Fibroblast of the aortic adventitia (primary cell): ENCODE measurements around the gene MRTFA. TPM values are rescaled to one million over a fixed set of nuclear protein-coding genes. Genes with fewer than 3 reads are reported as not detected.

Experiments used
- DNase-seq: peaks from one replicate; pipeline ENCODE4 v3.0.0-alpha.2; 2010; ENCODE audit warnings: low read depth
- H3K4me3 ChIP-seq: 2 replicates; pipeline ENCODE4 v1.5.1; 2011; ENCODE audit warnings: low read depth, mild to moderate bottlenecking, control low read depth, low read length, moderate library complexity
- CTCF ChIP-seq: IDR thresholded peaks from 2 replicates; pipeline ENCODE4 v1.5.1; 2011; ENCODE audit warnings: mild to moderate bottlenecking, low read length, control low read depth, inconsistent platforms; ENCODE audit not compliant: insufficient read depth
- total RNA-seq: library from RNA; depleted of rRNA; stranded (reverse); fragments of >200 nt; gene quantifications from 2 replicates; pipeline ENCODE4 v1.2.3, GENCODE V29; 2012; ENCODE audit warnings: low replicate concordance

Gene MRTFA
- total RNA-seq, 1 donor = 25.8 TPM

DNA sequence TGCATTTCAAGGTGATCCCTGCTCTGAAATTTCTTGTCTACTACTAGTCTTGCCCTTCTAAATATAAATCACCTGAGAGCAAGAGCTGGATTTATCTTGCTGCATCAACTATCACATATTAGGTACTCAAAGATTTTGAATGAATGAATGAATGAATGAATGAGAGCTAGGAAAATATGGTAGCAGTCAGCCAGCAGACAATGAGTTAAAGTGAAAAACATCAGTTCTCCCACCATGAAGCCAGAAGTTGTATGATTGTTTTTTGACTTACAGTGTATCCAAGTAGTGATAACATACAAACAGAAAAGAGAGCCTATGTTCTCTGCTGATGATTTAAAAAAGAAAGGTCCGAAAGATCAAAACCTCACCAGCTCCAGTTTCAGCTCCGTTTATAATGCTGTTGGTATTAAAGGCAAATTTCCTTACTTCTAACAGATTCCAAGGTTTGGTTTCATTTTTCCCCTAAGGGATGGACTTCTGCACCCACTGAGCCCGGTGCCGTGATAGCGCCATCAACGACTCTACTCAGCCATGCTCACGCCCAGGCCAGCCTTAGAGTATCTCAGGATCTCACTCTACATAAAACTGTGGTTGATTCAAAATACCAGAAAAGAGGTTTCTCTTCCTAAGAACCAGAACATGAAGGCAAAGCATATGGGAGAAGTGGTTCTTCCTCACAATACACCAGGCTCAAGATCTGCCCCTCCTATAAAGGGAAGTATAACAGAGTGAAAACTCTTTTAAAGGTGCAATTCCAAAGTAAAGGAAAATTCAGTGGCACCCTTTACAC, 174.1 kb downstream of the MRTFA start:
- TF ChIP-seq CTCF = no peak
- no peak for DNase-seq
- no peak overlapping the region for H3K4me3 ChIP-seq

- TF ChIP-seq CTCF = no peak
- H3K4me3 ChIP-seq = no peak overlapping the region
- DNase-seq = no peak
Measured at GRCh38 chr22:40453671-40454070, 182.8 kb downstream of the MRTFA start.

DNA sequence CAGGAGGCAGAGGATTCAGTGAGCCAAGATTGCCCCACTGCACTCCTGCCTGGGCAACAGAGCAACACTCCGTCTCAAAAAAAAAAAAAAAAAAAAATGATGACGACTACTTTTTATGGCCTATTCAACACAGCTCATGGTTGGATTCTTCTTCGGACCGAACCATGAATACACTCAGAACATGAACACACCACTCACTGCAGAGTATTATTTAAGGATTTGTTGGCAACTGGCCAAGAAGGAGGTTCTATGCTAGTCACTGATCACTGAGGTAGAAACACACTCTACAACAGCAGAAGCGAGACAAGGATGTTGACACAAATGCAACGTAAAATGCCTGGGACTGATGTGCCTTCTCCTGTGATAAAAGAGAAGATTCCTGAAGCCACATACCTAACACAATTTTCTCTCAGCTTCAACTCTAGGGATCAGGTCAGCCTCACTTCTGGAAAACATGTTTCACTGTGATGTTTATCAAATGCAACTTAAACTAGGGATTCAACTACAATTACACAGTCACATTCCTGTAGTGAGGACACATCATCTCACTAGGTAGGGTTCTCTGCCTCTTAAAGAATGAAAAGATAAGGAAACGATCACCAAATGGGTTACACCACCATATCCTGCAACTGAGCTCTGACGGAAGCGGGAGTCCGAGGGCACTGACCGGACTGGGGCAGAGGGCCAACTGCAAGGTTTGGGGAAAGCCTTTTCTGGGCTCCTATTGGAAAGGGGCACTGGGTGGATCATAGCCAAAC, 183.6 kb downstream of the MRTFA start:
- H3K4me3 ChIP-seq = no peak overlapping the region
- TF ChIP-seq CTCF = no peak
- peak; percentile 18 for DNase-seq

DNA sequence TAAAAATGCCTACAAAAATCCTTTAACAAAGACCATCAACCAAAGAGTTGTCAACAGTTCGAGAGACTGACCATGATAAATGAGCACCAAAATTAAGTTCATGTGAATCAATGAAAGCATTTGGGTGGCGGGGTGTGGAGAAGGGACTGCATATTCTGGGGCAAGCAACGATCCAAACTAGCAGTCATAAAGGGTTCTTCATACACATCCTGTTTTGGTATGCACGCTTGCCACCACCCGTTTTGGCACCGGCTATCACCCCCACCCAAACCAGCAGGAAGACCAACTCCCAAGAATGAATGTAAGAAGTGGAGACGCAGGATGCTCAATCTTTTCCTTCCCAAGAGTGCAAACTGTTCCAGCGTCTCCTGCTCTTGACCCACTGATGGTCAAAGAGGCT, 185.3 kb downstream of the MRTFA start:
- H3K4me3 ChIP-seq = no peak overlapping the region
- DNase-seq = peak; percentile 66
- TF ChIP-seq CTCF = no peak

GRCh38 chr22:40450616-40451015, 185.9 kb downstream of the MRTFA start:
- TF ChIP-seq CTCF = no peak
- H3K4me3 ChIP-seq = no peak overlapping the region
- peak; percentile 68 for DNase-seq

DNA sequence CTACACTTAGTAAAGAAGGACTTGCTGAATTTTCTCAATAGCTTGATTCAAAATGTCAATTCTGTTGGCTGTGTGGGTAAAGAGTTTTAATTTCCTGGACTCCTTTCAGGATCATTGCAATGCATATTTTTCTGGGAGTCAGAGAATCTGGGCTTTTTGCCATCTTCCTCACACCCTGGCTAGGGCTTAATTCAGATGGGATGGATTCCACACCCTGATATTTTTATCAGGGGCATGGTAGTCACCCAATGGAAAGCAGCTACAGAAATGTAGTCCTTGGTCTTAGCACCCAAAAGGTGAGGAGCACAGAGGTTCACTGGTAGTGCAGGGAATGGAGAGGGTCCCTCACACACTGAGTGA, 186.9 kb downstream of the MRTFA start:
- DNase-seq = peak; percentile 93
- no peak for TF ChIP-seq CTCF
- no peak overlapping the region for H3K4me3 ChIP-seq
